SK-N-SH treated with all-trans-retinoic acid at 6 μM for 48 hours (cell line): Measurements from ENCODE around the gene RNF157.

Experiments
- ATAC-seq: fragments of 200-7000 bp; cut with Tn5 transposase; 3 replicates; pipeline ENCODE4 v1.9.1; 2020; ENCODE audit warnings: mild to moderate bottlenecking, moderate library complexity
- ARNTL ChIP-seq: fragments of 450-650 bp; formaldehyde crosslinking; IDR thresholded peaks from 2 replicates; pipeline ENCODE4 v1.5.0; 2020; ENCODE audit warnings: low read depth, mild to moderate bottlenecking, moderate library complexity, borderline replicate concordance
- BACH2 ChIP-seq: fragments of 250-450 bp; sonication (Bioruptor Pico); IDR thresholded peaks from 2 replicates; pipeline ENCODE4 v1.9.0; 2021; ENCODE audit warnings: mild to moderate bottlenecking, borderline replicate concordance
- CREB5 ChIP-seq: fragments of 250-450 bp; sonication (Bioruptor Pico); IDR thresholded peaks from 2 replicates; pipeline ENCODE4 v1.5.1; 2020; ENCODE audit warnings: low read depth, mild to moderate bottlenecking, moderate library complexity
- CSDC2 ChIP-seq: fragments of 250-450 bp; sonication (Bioruptor Pico); IDR thresholded peaks from 2 replicates; pipeline ENCODE4 v1.5.0; 2020; ENCODE audit warnings: mild to moderate bottlenecking, moderate library complexity
- CSRNP3 ChIP-seq: fragments of 250-450 bp; sonication (Bioruptor Pico); IDR thresholded peaks from 2 replicates; pipeline ENCODE4 v1.5.1; 2021; ENCODE audit warnings: mild to moderate bottlenecking, moderate library complexity
- ESRRG ChIP-seq: fragments of 250-450 bp; sonication (Bioruptor Pico); IDR thresholded peaks from 2 replicates; pipeline ENCODE4 v1.6.1; 2021; ENCODE audit warnings: mild to moderate bottlenecking
- ISL1 ChIP-seq: fragments of 250-450 bp; sonication (Bioruptor Pico); IDR thresholded peaks from 2 replicates; pipeline ENCODE4 v2.1.2; 2022; ENCODE audit warnings: mild to moderate bottlenecking, moderate library complexity
- OSR1 ChIP-seq: fragments of 250-450 bp; sonication (Bioruptor Pico); IDR thresholded peaks from 2 replicates; pipeline ENCODE4 v1.8.0; 2022; ENCODE audit warnings: moderate library complexity, mild to moderate bottlenecking, inconsistent platforms
- PPARA ChIP-seq: fragments of 250-450 bp; sonication (Bioruptor Pico); IDR thresholded peaks from 2 replicates; pipeline ENCODE4 v1.5.0; 2020; ENCODE audit warnings: mild to moderate bottlenecking, borderline replicate concordance
- RARB ChIP-seq: fragments of 250-450 bp; sonication (Bioruptor Pico); IDR thresholded peaks from 2 replicates; pipeline ENCODE4 v1.8.0; 2021; ENCODE audit warnings: mild to moderate bottlenecking, moderate library complexity
- SNAI2 ChIP-seq: fragments of 250-450 bp; sonication (Bioruptor Pico); IDR thresholded peaks from 2 replicates; pipeline ENCODE4 v1.5.0; 2020; ENCODE audit warnings: mild to moderate bottlenecking, moderate library complexity
- TCF4 ChIP-seq: fragments of 250-450 bp; sonication (Bioruptor Pico); IDR thresholded peaks from 2 replicates; pipeline ENCODE4 v1.8.0; 2021; ENCODE audit warnings: mild to moderate bottlenecking, moderate library complexity, borderline replicate concordance
- TOX ChIP-seq: fragments of 250-450 bp; sonication (Bioruptor Pico); IDR thresholded peaks from 2 replicates; pipeline ENCODE4 v1.8.0; 2021; ENCODE audit warnings: mild to moderate bottlenecking, moderate library complexity, borderline replicate concordance
- TSHZ2 ChIP-seq: fragments of 250-450 bp; sonication (Bioruptor Pico); IDR thresholded peaks from 2 replicates; pipeline ENCODE4 v1.5.0; 2020; ENCODE audit warnings: mild to moderate bottlenecking, moderate library complexity
- ZC3H10 ChIP-seq: fragments of 250-450 bp; sonication (Bioruptor Pico); IDR thresholded peaks from 2 replicates; pipeline ENCODE4 v1.5.1; 2021; ENCODE audit warnings: mild to moderate bottlenecking, moderate library complexity
- ZNF565 ChIP-seq: fragments of 450-650 bp; formaldehyde crosslinking; conservative IDR thresholded peaks from 2 replicates; pipeline ENCODE4 v1.5.0; 2020; ENCODE audit warnings: low read depth, mild to moderate bottlenecking, moderate library complexity
- ZNF70 ChIP-seq: fragments of 450-650 bp; formaldehyde crosslinking; IDR thresholded peaks from 2 replicates; pipeline ENCODE4 v1.5.0; 2020; ENCODE audit warnings: mild to moderate bottlenecking, moderate library complexity
- ZNF8 ChIP-seq: fragments of 450-650 bp; formaldehyde crosslinking; IDR thresholded peaks from 2 replicates; pipeline ENCODE4 v1.5.0; 2020; ENCODE audit warnings: mild to moderate bottlenecking, moderate library complexity
- TF ChIP-seq, protein P1 (sequence below): fragments of 250-450 bp; sonication (Bioruptor Pico); IDR thresholded peaks from 2 replicates; pipeline ENCODE4 v1.8.0; 2021; ENCODE audit warnings: low read depth, mild to moderate bottlenecking, moderate library complexity, borderline replicate concordance
- TF ChIP-seq, protein P2 (sequence below): fragments of 250-450 bp; sonication (Bioruptor Pico); IDR thresholded peaks from 2 replicates; pipeline ENCODE4 v1.8.0; 2020; ENCODE audit warnings: mild to moderate bottlenecking, moderate library complexity, borderline replicate concordance

RNF157 gene

DNA sequence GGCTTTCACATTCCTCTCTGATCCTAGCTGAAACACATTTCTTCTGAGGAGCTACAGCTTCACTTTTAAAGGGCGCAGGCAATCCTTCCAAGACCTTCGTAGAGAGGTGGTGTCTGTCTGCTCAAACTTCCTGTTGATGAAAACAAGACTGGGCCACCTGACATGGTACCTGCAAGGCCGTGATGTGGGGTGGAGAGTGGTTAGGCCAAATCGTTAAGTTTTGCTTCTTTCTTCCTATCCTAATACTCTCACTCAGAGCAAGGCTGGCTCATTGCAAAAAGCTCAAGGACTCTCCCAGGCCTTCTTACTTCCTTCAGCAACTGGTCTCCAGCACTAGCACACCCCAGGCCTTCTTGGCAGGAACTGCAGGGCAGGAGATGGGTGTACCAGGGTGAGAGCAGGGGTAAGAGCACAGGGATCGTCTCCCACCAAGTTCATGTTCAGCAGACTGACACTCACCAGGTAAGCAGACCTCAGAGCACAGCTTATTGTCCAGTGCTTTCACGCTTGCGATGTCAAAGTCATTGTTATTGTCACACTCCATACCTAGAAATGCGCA, 88.3 kb downstream of the RNF157 start:
- TF ChIP-seq, protein P1, sequence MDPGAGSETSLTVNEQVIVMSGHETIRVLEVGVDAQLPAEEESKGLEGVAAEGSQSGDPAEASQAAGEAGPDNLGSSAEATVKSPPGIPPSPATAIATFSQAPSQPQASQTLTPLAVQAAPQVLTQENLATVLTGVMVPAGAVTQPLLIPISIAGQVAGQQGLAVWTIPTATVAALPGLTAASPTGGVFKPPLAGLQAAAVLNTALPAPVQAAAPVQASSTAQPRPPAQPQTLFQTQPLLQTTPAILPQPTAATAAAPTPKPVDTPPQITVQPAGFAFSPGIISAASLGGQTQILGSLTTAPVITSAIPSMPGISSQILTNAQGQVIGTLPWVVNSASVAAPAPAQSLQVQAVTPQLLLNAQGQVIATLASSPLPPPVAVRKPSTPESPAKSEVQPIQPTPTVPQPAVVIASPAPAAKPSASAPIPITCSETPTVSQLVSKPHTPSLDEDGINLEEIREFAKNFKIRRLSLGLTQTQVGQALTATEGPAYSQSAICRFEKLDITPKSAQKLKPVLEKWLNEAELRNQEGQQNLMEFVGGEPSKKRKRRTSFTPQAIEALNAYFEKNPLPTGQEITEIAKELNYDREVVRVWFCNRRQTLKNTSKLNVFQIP (CRISPR knock-in tag) = no peak
- TF ChIP-seq RARB (CRISPR knock-in tag) = no peak

GRCh38 chr17:76150712-76151622, 89.3 kb downstream of the RNF157 start:
- ATAC-seq = no peak
- no peak for TF ChIP-seq OSR1 (CRISPR knock-in tag)
- TF ChIP-seq TOX (CRISPR knock-in tag) = no peak
- no peak for TF ChIP-seq SNAI2 (CRISPR knock-in tag)
- TF ChIP-seq ZNF70 (CRISPR knock-in tag) = no peak
- TF ChIP-seq TCF4 (CRISPR knock-in tag) = no peak
- no peak for TF ChIP-seq TSHZ2 (CRISPR knock-in tag)
- no peak for TF ChIP-seq CREB5 (CRISPR knock-in tag)
- no peak for TF ChIP-seq PPARA (CRISPR knock-in tag)
- TF ChIP-seq, protein P1 (CRISPR knock-in tag) = no peak
- no peak for TF ChIP-seq BACH2
- TF ChIP-seq ISL1 = no peak
- TF ChIP-seq ZC3H10 = no peak
- TF ChIP-seq CSDC2 (CRISPR knock-in tag) = no peak
- TF ChIP-seq CSRNP3 = no peak
- TF ChIP-seq ESRRG = no peak
- no peak for TF ChIP-seq ARNTL (CRISPR knock-in tag)
- TF ChIP-seq RARB (CRISPR knock-in tag) = no peak
- TF ChIP-seq ZNF565 = no peak
- TF ChIP-seq, protein P2, sequence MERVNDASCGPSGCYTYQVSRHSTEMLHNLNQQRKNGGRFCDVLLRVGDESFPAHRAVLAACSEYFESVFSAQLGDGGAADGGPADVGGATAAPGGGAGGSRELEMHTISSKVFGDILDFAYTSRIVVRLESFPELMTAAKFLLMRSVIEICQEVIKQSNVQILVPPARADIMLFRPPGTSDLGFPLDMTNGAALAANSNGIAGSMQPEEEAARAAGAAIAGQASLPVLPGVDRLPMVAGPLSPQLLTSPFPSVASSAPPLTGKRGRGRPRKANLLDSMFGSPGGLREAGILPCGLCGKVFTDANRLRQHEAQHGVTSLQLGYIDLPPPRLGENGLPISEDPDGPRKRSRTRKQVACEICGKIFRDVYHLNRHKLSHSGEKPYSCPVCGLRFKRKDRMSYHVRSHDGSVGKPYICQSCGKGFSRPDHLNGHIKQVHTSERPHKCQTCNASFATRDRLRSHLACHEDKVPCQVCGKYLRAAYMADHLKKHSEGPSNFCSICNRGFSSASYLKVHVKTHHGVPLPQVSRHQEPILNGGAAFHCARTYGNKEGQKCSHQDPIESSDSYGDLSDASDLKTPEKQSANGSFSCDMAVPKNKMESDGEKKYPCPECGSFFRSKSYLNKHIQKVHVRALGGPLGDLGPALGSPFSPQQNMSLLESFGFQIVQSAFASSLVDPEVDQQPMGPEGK (CRISPR knock-in tag) = no peak
- no peak for TF ChIP-seq ZNF8 (CRISPR knock-in tag)

More for the DNA sequence above, 88.3 kb downstream of the RNF157 start:
- no peak for ATAC-seq
